ENCODE data around the gene MCEE. TPM values are rescaled to one million over a fixed set of nuclear protein-coding genes. Genes with fewer than 3 reads are reported as not detected.
"Not testable (repeated sequence)": the region's sequence is repeated elsewhere in the genome, so short reads cannot be mapped to it uniquely, and the experiment has no call there.

The MCEE gene
- total RNA-seq, 2 experiments from 2014 or later = 18.1 to 19.1 TPM

- Mint-ChIP-seq H3K36me3 (ENCODE audit: low read depth) (peaks cover 42% of the 10 kb centered on the region), H3K4me1 (no peaks in the 10 kb centered on the region), H3K4me3 (no peak overlapping the region), H3K27me3 (no peaks in the 10 kb centered on the region), H3K9me3 (no peaks in the 10 kb centered on the region), H3K27ac (no peak overlapping the region)
- no peak for DNase-seq
- CTCF ChIA-PET = interaction anchor here (1.4 kb wide), 1 partner anchor 77 kb away, joined by 3 read pairs; the partner anchor contains the start of gene PAIP2B
- POLR2A ChIA-PET = interaction anchor here (0.7 to 1.3 kb wide), 2 partner anchors 19 to 82 kb away, joined by 3 read pairs; partner anchors contain the start of gene NAGK
These were observed 20.2 kb upstream of the MCEE start for GRCh38 chr2:71150082-71150816.

- no peaks in the 10 kb centered on the region for H3K27me3 Mint-ChIP-seq
- H3K36me3 Mint-ChIP-seq (ENCODE audit: low read depth) = peaks cover 58% of the 10 kb centered on the region
- no peak overlapping the region for H3K27ac Mint-ChIP-seq
- H3K4me1 Mint-ChIP-seq = no peaks in the 10 kb centered on the region
- ChIA-PET CTCF (interaction anchor here (1.3 to 1.4 kb wide), 2 partner anchors 9 to 78 kb away, joined by 3 read pairs; partner anchors contain the start of gene PAIP2B), POLR2A (interaction anchor here (0.9 kb wide), 1 partner anchor 18 kb away, joined by 3 read pairs; the partner anchor contains the start of gene MPHOSPH10)
- no peak for DNase-seq
- H3K9me3 Mint-ChIP-seq = no peaks in the 10 kb centered on the region
- no peak overlapping the region for H3K4me3 Mint-ChIP-seq
These were observed 18.6 kb upstream of the MCEE start for GRCh38 chr2:71148506-71149063.

GRCh38 chr2:71143782-71144181 lies 13.8 kb upstream of the MCEE start:
- ChIA-PET POLR2A (interaction anchor here (1.4 kb wide), 1 partner anchor 13 kb away, joined by 7 read pairs; the partner anchor contains the start of gene MPHOSPH10), CTCF (interaction anchor here (0.7 kb wide), 1 partner anchor 12 kb away, joined by 3 read pairs; no protein-coding TSS in a partner anchor)
- H3K4me3 Mint-ChIP-seq = no peak overlapping the region
- no peak overlapping the region for H3K27ac Mint-ChIP-seq
- H3K9me3 Mint-ChIP-seq = no peaks in the 10 kb centered on the region
- no peaks in the 10 kb centered on the region for H3K27me3 Mint-ChIP-seq
- H3K4me1 Mint-ChIP-seq = no peaks in the 10 kb centered on the region
- peaks cover 72% of the 10 kb centered on the region for H3K36me3 Mint-ChIP-seq (ENCODE audit: low read depth)
- no peak for DNase-seq

GRCh38 chr2:71136174-71136573 lies 6.1 kb upstream of the MCEE start:
- POLR2A ChIA-PET = interaction anchor here (1.7 kb wide), 1 partner anchor 67 kb away, joined by 4 read pairs; the partner anchor contains the start of gene NAGK
- CTCF ChIA-PET = no interaction called here
- no peak overlapping the region for H3K4me3 Mint-ChIP-seq
- H3K4me1 Mint-ChIP-seq = no peaks in the 10 kb centered on the region
- no peak for DNase-seq
- no peak overlapping the region for H3K27ac Mint-ChIP-seq
- H3K36me3 Mint-ChIP-seq (ENCODE audit: low read depth) = peaks cover 39% of the 10 kb centered on the region
- H3K9me3 Mint-ChIP-seq = no peaks in the 10 kb centered on the region
- H3K27me3 Mint-ChIP-seq = no peaks in the 10 kb centered on the region

GRCh38 chr2:71133603-71134002 lies 3.6 kb upstream of the MCEE start:
- ChIA-PET POLR2A (interaction anchor here (3.0 kb wide), 1 partner anchor 65 kb away, joined by 15 read pairs; the partner anchor contains the start of gene NAGK), CTCF (interaction anchor here (1.4 kb wide), 1 partner anchor 33 kb away, joined by 3 read pairs; no protein-coding TSS in a partner anchor)
- no peak for DNase-seq
- H3K27ac Mint-ChIP-seq = no peak overlapping the region
- no peaks in the 10 kb centered on the region for H3K9me3 Mint-ChIP-seq
- peaks cover 28% of the 10 kb centered on the region for H3K36me3 Mint-ChIP-seq (ENCODE audit: low read depth)
- H3K4me1 Mint-ChIP-seq = peaks cover 8% of the 10 kb centered on the region
- H3K27me3 Mint-ChIP-seq = no peaks in the 10 kb centered on the region
- no peak overlapping the region for H3K4me3 Mint-ChIP-seq

- ChIA-PET CTCF (interaction anchor here (0.7 to 1.1 kb wide), 2 partner anchors 26 to 30 kb away, joined by 3 read pairs; no protein-coding TSS in a partner anchor), POLR2A (interaction anchor here (0.8 to 3.5 kb wide), 9 partner anchors 11 to 200 kb away, joined by 3 to 75 read pairs (median 7); partner anchors contain the start of genes NAGK, PAIP2B and ZNF638)
- H3K36me3 Mint-ChIP-seq (ENCODE audit: low read depth) = peaks cover 22% of the 10 kb centered on the region
- not testable (repeated sequence) for H3K27ac Mint-ChIP-seq, DNase-seq, H3K4me3 Mint-ChIP-seq, H3K9me3 Mint-ChIP-seq, H3K27me3 Mint-ChIP-seq
- H3K4me1 Mint-ChIP-seq = peaks cover 18% of the 10 kb centered on the region
These were observed 1.5 kb upstream of the MCEE start for GRCh38 chr2:71131387-71132166.

GRCh38 chr2:71130905-71131244 lies 846 bp upstream of the MCEE start:
- H3K9me3 Mint-ChIP-seq = no peaks in the 10 kb centered on the region
- H3K27me3 Mint-ChIP-seq = no peaks in the 10 kb centered on the region
- H3K27ac Mint-ChIP-seq = no peak overlapping the region
- H3K36me3 Mint-ChIP-seq (ENCODE audit: low read depth) = peaks cover 17% of the 10 kb centered on the region
- H3K4me3 Mint-ChIP-seq = no peak overlapping the region
- DNase-seq = no peak
- CTCF ChIA-PET = interaction anchor here (0.7 to 2.1 kb wide), 4 partner anchors 17 to 63 kb away, joined by 3 to 9 read pairs (median 3); partner anchors contain the start of gene NAGK
- H3K4me1 Mint-ChIP-seq = peaks cover 18% of the 10 kb centered on the region
- POLR2A ChIA-PET = interaction anchor here (0.8 to 3.5 kb wide), 13 partner anchors 10 to 201 kb away, joined by 3 to 75 read pairs (median 4); partner anchors contain the start of genes NAGK, PAIP2B and ZNF638

- ChIA-PET POLR2A (interaction anchor here (0.7 to 3.5 kb wide), 8 partner anchors 9 to 202 kb away, joined by 3 to 75 read pairs (median 4); partner anchors contain the start of genes NAGK and ZNF638), CTCF (interaction anchor here (2.1 kb wide), 1 partner anchor 62 kb away, joined by 9 read pairs; the partner anchor contains the start of gene NAGK)
- Mint-ChIP-seq H3K9me3 (no peaks in the 10 kb centered on the region), H3K4me3 (no peak overlapping the region), H3K27ac (no peak overlapping the region), H3K36me3 (ENCODE audit: low read depth) (peaks cover 12% of the 10 kb centered on the region), H3K4me1 (peaks cover 18% of the 10 kb centered on the region), H3K27me3 (no peaks in the 10 kb centered on the region)
- DNase-seq = no peak
These were observed 202 bp downstream of the MCEE start for GRCh38 chr2:71129902-71130151.

- Mint-ChIP-seq H3K27ac (no peak overlapping the region), H3K4me1 (peaks cover 18% of the 10 kb centered on the region), H3K4me3 (no peak overlapping the region), H3K27me3 (no peaks in the 10 kb centered on the region), H3K36me3 (ENCODE audit: low read depth) (peaks cover 7% of the 10 kb centered on the region), H3K9me3 (no peaks in the 10 kb centered on the region)
- ChIA-PET POLR2A (interaction anchor here (0.7 to 3.5 kb wide), 8 partner anchors 9 to 202 kb away, joined by 3 to 75 read pairs (median 4); partner anchors contain the start of genes NAGK and ZNF638), CTCF (interaction anchor here (0.6 to 2.1 kb wide), 3 partner anchors 29 to 204 kb away, joined by 3 to 9 read pairs (median 8); partner anchors contain the start of gene NAGK)
- DNase-seq = no peak
These were observed 721 bp downstream of the MCEE start for GRCh38 chr2:71129114-71129901.

- peaks cover 18% of the 10 kb centered on the region for H3K4me1 Mint-ChIP-seq
- no peaks in the 10 kb centered on the region for H3K27me3 Mint-ChIP-seq
- ChIA-PET CTCF (interaction anchor here (0.6 to 1.2 kb wide), 2 partner anchors 26 to 1488 kb away, joined by 3 to 5 read pairs; no protein-coding TSS in a partner anchor), POLR2A (interaction anchor here (0.7 to 1.7 kb wide), 2 partner anchors 59 to 60 kb away, joined by 3 to 8 read pairs; partner anchors contain the start of gene NAGK)
- H3K27ac Mint-ChIP-seq = no peak overlapping the region
- DNase-seq = no peak
- H3K9me3 Mint-ChIP-seq = no peaks in the 10 kb centered on the region
- H3K4me3 Mint-ChIP-seq = no peak overlapping the region
- peaks cover 18% of the 10 kb centered on the region for H3K36me3 Mint-ChIP-seq (ENCODE audit: low read depth)
These were observed 3.1 kb downstream of the MCEE start for GRCh38 chr2:71126957-71127356.

- ChIA-PET CTCF (no interaction called here), POLR2A (interaction anchor here (0.6 to 1.7 kb wide), 2 partner anchors 11 to 58 kb away, joined by 5 to 8 read pairs; partner anchors contain the start of gene NAGK)
- H3K36me3 Mint-ChIP-seq (ENCODE audit: low read depth) = peaks cover 24% of the 10 kb centered on the region
- H3K4me3 Mint-ChIP-seq = no peak overlapping the region
- H3K4me1 Mint-ChIP-seq = peaks cover 18% of the 10 kb centered on the region
- H3K27ac Mint-ChIP-seq = no peak overlapping the region
- no peaks in the 10 kb centered on the region for H3K27me3 Mint-ChIP-seq
- no peak for DNase-seq
- H3K9me3 Mint-ChIP-seq = no peaks in the 10 kb centered on the region
These were observed 4.3 kb downstream of the MCEE start for GRCh38 chr2:71125506-71126294.

All from activated CD4-positive, alpha-beta memory T cell treated with anti-CD3 and anti-CD28 coated beads, Interleukin-2, amount 10 ng/mL, durations not matched to agents 7 days and 5 days (primary cell).